ENCODE measurements around the gene SLC48A1. TPM values are rescaled to one million over a fixed set of nuclear protein-coding genes. Genes with fewer than 3 reads are reported as not detected.
A peak's percentile ranks its signal among the peaks of the same experiment; 100 is the strongest.

SLC48A1 gene
- polyA plus RNA-seq, 1 of the 3 experiments (the other 2 are of a cell fraction): 7.3 TPM

GRCh38 chr12:47750229-47750798 is 22.7 kb upstream of the SLC48A1 start:
- Histone ChIP-seq H3K79me2 (ENCODE audit: insufficient read depth) (no peaks in the 10 kb centered on the region), H4K20me1 (ENCODE audit: insufficient read depth) (no peaks in the 10 kb centered on the region), H3K27me3 (ENCODE audit: insufficient read depth) (no peaks in the 10 kb centered on the region), H3K27ac (ENCODE audit: low read depth in 2 of 2, low read length in 1 of 2) (no peak overlapping the region), H3K9me3 (no peaks in the 10 kb centered on the region), H3F3A (replicated peaks; ENCODE audit: insufficient read depth) (no peaks in the 10 kb centered on the region), H3K9me2 (no peaks in the 10 kb centered on the region), H3K4me1 (ENCODE audit: control insufficient read depth in 1 of 2, insufficient read depth in 2 of 2, low read depth in 1 of 2, low read length in 1 of 2) (peaks cover 12 to 40% of the 10 kb centered on the region in 2 experiments; a peak in 3 of 4 replicates), H3K4me3 (ENCODE audit: low read depth in 2 of 2, low read length in 1 of 2) (no peak overlapping the region), H3K36me3 (replicated peaks in 1 of 2; ENCODE audit: control insufficient read depth in 1 of 2, insufficient read depth in 2 of 2, low read length in 1 of 2) (no peaks in the 10 kb centered on the region), H3K4me2 (no peak overlapping the region), H2AFZ (ENCODE audit: low read depth) (no peak overlapping the region), H3K9ac (no peak overlapping the region)
- TF ChIP-seq, protein P1, sequence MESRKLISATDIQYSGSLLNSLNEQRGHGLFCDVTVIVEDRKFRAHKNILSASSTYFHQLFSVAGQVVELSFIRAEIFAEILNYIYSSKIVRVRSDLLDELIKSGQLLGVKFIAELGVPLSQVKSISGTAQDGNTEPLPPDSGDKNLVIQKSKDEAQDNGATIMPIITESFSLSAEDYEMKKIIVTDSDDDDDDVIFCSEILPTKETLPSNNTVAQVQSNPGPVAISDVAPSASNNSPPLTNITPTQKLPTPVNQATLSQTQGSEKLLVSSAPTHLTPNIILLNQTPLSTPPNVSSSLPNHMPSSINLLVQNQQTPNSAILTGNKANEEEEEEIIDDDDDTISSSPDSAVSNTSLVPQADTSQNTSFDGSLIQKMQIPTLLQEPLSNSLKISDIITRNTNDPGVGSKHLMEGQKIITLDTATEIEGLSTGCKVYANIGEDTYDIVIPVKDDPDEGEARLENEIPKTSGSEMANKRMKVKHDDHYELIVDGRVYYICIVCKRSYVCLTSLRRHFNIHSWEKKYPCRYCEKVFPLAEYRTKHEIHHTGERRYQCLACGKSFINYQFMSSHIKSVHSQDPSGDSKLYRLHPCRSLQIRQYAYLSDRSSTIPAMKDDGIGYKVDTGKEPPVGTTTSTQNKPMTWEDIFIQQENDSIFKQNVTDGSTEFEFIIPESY (IDR thresholded peaks at IDR 0.05; ENCODE audit: borderline replicate concordance, low read depth): no peak
- no peak for TF ChIP-seq TCF12 (IDR thresholded peaks at IDR 0.05)
- no peak for TF ChIP-seq JUND (IDR thresholded peaks at IDR 0.05)
- TF ChIP-seq CHD2 (IDR thresholded peaks at IDR 0.05; ENCODE audit: low read length, partially characterized antibody): no peak
- TF ChIP-seq, protein P2, sequence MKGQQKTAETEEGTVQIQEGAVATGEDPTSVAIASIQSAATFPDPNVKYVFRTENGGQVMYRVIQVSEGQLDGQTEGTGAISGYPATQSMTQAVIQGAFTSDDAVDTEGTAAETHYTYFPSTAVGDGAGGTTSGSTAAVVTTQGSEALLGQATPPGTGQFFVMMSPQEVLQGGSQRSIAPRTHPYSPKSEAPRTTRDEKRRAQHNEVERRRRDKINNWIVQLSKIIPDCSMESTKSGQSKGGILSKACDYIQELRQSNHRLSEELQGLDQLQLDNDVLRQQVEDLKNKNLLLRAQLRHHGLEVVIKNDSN (IDR thresholded peaks at IDR 0.05; ENCODE audit: borderline replicate concordance, low read depth): no peak
- no peak for TF ChIP-seq TEAD4 (IDR thresholded peaks at IDR 0.05; ENCODE audit: borderline replicate concordance, insufficient read depth)
- no peak for TF ChIP-seq MEF2A (IDR thresholded peaks at IDR 0.05; ENCODE audit: borderline replicate concordance, low read depth)
- TF ChIP-seq, protein P3, sequence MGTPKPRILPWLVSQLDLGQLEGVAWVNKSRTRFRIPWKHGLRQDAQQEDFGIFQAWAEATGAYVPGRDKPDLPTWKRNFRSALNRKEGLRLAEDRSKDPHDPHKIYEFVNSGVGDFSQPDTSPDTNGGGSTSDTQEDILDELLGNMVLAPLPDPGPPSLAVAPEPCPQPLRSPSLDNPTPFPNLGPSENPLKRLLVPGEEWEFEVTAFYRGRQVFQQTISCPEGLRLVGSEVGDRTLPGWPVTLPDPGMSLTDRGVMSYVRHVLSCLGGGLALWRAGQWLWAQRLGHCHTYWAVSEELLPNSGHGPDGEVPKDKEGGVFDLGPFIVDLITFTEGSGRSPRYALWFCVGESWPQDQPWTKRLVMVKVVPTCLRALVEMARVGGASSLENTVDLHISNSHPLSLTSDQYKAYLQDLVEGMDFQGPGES (IDR thresholded peaks at IDR 0.05; ENCODE audit: low read depth, low read length): no peak
- no peak for TF ChIP-seq RXRA (IDR thresholded peaks at IDR 0.05; ENCODE audit: borderline replicate concordance, low read depth)
- TF ChIP-seq, protein P4, sequence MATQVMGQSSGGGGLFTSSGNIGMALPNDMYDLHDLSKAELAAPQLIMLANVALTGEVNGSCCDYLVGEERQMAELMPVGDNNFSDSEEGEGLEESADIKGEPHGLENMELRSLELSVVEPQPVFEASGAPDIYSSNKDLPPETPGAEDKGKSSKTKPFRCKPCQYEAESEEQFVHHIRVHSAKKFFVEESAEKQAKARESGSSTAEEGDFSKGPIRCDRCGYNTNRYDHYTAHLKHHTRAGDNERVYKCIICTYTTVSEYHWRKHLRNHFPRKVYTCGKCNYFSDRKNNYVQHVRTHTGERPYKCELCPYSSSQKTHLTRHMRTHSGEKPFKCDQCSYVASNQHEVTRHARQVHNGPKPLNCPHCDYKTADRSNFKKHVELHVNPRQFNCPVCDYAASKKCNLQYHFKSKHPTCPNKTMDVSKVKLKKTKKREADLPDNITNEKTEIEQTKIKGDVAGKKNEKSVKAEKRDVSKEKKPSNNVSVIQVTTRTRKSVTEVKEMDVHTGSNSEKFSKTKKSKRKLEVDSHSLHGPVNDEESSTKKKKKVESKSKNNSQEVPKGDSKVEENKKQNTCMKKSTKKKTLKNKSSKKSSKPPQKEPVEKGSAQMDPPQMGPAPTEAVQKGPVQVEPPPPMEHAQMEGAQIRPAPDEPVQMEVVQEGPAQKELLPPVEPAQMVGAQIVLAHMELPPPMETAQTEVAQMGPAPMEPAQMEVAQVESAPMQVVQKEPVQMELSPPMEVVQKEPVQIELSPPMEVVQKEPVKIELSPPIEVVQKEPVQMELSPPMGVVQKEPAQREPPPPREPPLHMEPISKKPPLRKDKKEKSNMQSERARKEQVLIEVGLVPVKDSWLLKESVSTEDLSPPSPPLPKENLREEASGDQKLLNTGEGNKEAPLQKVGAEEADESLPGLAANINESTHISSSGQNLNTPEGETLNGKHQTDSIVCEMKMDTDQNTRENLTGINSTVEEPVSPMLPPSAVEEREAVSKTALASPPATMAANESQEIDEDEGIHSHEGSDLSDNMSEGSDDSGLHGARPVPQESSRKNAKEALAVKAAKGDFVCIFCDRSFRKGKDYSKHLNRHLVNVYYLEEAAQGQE (IDR thresholded peaks at IDR 0.05; ENCODE audit: low read depth, low read length): no peak
- no peak for TF ChIP-seq FOXM1 (IDR thresholded peaks at IDR 0.05; ENCODE audit: low read depth)
- TF ChIP-seq TAF1 (IDR thresholded peaks at IDR 0.05; ENCODE audit: borderline replicate concordance, low read depth, low read length): no peak
- POLR2A ChIA-PET: no interaction called here
- 94% methylated on average over 5 of the region's 10 CpGs for WGBS (ENCODE audit: low lambda C conversion rate)
- peak; percentile 28 for DNase-seq
- CTCF ChIA-PET: interaction anchor here (2.3 to 18.0 kb wide), 3 partner anchors 10 to 87 kb away, joined by 6 to 435 read pairs (median 313); partner anchors contain the start of gene SLC48A1

Data from SK-N-SH (cell line).